Activated CD4-positive, CD25-positive, alpha-beta regulatory T cell treated with anti-CD3 and anti-CD28 coated beads, Interleukin-2, amount 50 U/mL, for 72 hours (primary cell): Measurements from ENCODE around the gene KITLG.
"Not testable (repeated sequence)": the region's sequence is repeated elsewhere in the genome, so short reads cannot be mapped to it uniquely, and the experiment has no call there.

Experiments used
- DNase-seq: peaks from one replicate; pipeline ENCODE4 v3.0.0; 2021

Gene KITLG, protein sequence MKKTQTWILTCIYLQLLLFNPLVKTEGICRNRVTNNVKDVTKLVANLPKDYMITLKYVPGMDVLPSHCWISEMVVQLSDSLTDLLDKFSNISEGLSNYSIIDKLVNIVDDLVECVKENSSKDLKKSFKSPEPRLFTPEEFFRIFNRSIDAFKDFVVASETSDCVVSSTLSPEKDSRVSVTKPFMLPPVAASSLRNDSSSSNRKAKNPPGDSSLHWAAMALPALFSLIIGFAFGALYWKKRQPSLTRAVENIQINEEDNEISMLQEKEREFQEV

GRCh38 chr12:88580051-88580871 lies at the start of gene KITLG:
TSS of gene KITLG (minus strand) at chr12:88580471. CDS start at chr12:88580278, 193 bp downstream.
- DNase-seq = no peak

GRCh38 chr12:88628856-88629509 lies 48.7 kb upstream of the KITLG start:
- DNase-seq = no peak

DNA sequence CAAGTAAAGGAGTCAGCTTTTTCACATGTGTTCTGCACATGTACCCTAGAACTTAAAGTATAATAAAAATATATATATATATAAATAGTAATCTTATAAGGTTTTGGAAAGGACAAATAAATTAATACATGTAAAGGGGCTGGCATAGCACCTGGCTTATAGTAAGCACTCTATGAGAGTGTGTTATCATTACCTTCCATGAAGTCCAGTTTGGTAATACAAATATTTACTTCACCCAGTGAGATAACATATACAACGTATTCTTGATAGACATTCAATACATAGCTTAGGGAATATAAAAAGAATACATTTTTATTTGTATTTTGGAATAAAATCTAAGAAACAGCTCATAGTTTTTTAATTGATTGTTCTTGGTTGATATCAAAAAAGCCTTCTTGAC lies 47.8 kb upstream of the KITLG start:
- not testable (repeated sequence) for DNase-seq

- no peak for DNase-seq
Observed at GRCh38 chr12:88627501-88627900, 47.2 kb upstream of the KITLG start.

DNA sequence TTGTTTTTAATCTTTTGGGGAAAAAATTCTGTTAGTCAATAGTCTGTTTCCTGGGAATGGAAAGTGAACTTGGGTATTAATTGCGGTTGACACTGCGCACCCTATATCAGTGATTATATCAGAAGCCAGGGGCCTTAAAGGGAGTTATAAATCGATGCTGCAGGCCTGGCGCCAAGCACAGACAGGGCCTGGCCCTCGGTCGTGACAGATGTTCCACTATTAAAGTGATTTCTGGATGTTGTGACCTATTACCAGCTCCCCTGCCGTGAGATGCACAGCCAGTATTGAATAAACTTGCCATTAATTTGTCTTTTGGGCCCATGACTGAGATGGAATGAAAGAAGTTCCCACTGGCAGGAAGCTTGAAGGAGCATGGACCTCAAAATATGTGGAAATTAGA lies 45.1 kb upstream of the KITLG start:
- no peak for DNase-seq

- DNase-seq = no peak
Observed at GRCh38 chr12:88624911-88625310, 44.6 kb upstream of the KITLG start.

DNA sequence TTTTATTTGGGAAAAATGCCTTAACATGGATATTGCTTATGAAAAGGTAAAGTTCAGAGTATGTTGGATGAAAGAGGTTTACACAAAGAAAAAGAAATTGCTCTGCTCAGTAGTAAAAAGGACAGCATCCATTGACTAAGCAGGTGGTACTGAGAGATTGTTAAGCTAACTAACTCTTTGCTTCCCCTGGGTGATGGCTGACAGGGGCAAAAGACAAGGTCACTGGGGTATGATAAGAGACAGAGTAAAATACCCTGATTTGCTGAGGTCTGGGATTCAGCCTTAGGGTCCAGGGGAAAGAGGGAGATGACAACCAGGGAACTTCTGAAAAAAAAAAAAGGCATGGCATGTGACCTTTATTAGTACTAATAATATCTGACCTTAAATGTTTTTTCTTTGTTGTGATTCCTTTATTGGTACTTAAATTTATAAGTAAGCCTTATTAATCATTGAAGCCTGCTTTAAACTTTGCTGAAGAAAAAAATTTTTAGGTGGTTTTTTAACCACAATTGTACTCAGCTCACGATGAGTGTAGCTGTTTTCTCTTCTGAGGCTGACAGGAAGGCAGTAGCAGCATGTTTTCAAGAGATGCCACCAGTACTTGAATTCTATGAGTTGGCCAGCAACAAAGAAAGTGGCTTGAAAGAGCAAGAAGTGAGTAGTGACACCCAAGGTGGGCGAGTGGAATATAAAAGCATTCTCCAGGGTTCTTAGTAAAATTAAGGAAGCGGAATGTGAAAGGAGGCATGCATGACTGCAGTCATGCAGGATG lies 43.7 kb upstream of the KITLG start:
- no peak for DNase-seq

DNA sequence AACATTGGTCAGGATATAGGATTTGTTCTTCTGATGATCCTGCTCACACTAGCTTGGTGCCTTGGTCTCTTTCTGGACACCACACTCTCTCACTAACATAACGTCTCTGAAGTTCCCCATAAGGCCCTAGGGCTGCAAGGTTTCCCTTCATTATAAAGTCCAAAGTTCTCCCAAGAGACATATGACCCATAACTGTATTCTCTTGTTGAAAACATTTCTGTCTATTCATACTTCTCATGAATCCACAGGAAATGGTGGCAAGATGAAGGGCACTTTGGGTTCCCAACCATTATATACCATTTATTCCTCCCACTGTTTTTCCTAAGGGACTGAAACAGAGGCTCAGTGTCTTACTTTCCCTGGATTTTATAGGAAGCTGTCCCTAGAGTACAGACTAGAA lies 37.1 kb upstream of the KITLG start:
- DNase-seq = no peak

- no peak for DNase-seq
Observed at GRCh38 chr12:88615490-88615889, 35.2 kb upstream of the KITLG start.

DNA sequence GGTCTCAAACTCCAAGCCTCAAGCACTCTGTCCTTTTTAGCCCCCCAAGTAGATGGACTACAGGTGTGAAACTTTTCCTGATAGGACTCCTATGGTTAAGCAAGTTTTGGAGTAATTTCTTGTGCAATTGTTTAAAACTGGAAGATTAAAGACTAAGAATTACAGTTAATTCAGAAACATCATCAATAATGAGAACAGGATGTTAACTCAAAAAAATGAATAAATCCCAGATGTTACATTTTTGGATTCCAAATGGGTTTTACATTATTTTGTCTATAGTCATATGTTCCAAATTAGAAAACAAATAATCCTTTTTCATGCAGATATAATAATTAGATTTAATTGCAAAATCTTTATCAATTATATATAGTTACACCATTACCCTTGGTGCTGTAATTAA lies 24.4 kb upstream of the KITLG start:
- no peak for DNase-seq

DNA sequence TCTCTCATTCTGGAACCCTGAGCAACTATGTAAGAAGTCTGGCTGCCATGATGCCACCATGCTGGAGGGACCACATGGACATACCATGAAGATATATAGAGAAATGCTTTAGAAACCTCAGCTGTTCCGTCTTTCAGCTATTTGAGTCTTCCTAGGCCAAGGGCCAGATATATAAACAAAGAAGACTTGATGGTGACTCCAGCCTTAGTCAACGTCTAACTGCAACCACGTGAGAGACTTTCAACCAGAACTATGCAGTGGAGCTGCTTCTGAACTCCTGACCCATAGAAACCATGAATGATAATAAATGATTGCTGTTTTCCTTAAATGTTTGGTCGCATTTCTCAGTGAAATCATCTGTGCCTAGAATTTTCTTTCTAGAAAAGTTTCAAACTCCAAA lies 20.0 kb upstream of the KITLG start:
- DNase-seq = no peak

- DNase-seq = no peak
Observed at GRCh38 chr12:88597365-88597764, 17.1 kb upstream of the KITLG start.

DNA sequence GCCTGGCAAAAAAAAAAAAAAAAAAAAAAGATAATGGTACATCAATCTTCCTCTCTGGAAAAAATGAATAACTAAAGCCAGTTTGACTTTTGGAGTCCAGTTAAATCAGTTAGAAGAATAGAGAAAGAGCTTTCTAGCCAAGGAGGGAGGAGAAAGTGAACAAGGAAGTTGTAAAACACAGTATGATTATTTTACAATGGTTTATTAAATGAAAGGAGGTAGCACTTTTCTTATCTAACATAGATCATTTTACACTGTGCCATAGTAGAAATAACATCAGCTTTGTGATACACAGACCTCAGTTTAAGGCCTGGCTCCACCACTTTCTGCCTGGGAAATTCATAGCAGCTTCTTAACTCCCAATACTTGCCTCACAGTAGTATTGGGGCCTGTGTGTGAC lies 15.4 kb upstream of the KITLG start:
- no peak for DNase-seq

DNA sequence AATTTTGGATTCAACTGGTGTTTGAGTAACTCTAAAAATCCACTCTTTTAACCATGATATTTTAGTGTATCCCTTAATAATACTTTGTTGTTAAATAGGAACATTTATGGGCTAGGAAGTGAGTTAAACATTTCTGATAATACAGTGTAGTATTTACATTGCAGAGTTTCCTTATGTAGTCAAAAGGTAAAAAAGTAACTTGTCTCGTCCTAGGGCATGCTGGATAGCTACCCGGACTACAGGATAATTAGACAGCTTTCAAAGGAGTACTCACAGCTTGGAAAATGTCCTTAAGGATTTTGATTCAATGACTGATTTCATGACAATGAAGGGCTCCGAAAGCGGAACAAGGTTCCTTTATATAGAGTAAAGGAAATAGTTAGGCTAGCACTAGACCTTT lies 14.5 kb upstream of the KITLG start:
- no peak for DNase-seq

- no peak for DNase-seq
Observed at GRCh38 chr12:88591343-88591742, 11.1 kb upstream of the KITLG start.

GRCh38 chr12:88590851-88591250 lies 10.6 kb upstream of the KITLG start:
- no peak for DNase-seq

- no peak for DNase-seq
Observed at GRCh38 chr12:88585077-88585476, 4.8 kb upstream of the KITLG start.

- DNase-seq = no peak
Observed at GRCh38 chr12:88579601-88580050, 645 bp downstream of the KITLG start.

DNA sequence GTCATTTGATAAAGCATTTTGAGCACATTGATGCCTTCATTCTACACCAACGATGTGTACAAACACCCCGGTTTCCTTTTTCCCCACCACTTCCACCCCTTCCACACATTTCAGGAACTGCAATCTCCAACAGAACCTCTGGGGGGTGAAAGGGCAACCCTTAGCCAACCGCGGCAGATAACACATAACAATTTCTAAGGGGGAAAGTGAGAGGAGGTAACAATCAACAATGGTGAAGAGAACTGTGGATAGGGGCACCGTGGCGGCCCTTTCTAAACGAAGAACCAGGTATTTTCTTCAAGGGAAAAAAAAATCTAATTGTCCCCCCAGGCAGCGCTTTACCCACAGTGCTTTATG lies 1.1 kb downstream of the KITLG start:
- no peak for DNase-seq

DNA sequence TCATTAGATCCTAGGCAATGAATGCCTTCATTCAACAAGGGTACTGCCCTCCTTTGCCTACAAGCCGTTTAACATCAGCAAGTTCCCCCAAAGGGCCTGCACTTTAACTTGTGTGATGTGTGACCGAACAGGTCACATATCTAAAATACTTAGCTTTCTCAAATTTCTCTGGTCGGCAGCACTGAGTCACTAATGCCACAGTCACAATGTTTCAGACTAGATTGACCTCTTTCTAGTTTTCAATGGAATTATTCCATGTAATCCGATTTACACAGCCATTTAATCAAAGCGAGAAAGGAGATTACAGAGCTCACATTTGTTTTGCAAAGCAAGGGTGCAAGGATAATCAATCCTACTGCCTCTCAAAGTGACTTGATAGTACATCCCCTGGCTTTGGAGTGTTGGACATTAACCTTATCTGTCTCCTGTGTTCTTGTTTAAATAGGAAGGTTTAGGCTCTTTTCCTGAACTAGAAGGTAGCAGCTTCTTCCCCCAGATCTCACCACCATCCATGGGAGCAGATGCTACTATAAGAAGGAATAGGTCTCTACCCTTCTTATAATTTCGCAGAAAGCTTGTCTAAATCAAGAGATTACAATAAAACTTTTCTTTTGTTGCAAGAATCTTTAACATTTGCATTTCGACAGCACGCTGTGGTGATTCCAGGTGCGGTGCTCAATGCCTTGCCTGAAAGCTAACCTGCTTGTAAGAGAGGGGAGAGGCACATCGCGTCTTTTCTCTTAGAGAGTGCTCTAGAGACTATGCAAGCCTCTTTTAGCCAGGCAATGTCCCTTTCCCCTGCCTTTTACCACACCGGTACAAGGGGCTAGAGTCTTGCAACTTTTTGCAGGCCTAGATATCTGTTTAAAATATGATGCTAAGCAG lies 1.8 kb downstream of the KITLG start:
- DNase-seq = no peak

DNA sequence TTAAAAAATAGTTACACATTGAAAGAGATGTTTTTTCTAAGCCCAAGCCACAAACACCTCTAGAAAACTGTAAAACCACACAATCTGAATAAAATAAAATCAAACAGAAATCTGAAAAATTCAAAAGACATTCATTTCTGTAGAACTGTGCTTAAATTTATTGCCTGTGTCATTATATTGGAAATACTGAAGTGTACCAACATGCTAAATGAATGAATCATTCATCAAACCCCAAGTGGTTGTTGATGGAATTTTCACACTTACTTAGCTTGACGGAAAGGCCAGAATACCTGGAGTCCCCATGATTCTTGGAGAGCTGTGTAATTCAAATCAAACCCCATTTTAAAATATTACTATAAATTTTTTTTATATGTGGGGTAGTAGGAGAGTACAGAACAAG lies 2.7 kb downstream of the KITLG start:
- no peak for DNase-seq

GRCh38 chr12:88576866-88577265 lies 3.4 kb downstream of the KITLG start:
- DNase-seq = no peak
